WTC11 (cell line): ENCODE results near the gene CERS1.

Source experiments
- FOXP1 ChIP-seq: sonication (generic); formaldehyde crosslinking; IDR thresholded peaks from 2 replicates; pipeline ENCODE4 v1.8.0; 2022; ENCODE audit warnings: missing genetic modification reagents, mild to moderate bottlenecking, moderate library complexity, borderline replicate concordance
- ZNF317 ChIP-seq: sonication (generic); formaldehyde crosslinking; IDR thresholded peaks from 2 replicates; pipeline ENCODE4 v1.8.1; 2023; ENCODE audit warnings: low read depth, mild to moderate bottlenecking, moderate library complexity, missing genetic modification reagents, borderline replicate concordance
- TF ChIP-seq, protein P1 (sequence below): fragments of 200-600 bp; IDR thresholded peaks from 2 replicates; pipeline ENCODE4 v1.8.0; 2022; ENCODE audit warnings: antibody characterized with exemption

DNA sequence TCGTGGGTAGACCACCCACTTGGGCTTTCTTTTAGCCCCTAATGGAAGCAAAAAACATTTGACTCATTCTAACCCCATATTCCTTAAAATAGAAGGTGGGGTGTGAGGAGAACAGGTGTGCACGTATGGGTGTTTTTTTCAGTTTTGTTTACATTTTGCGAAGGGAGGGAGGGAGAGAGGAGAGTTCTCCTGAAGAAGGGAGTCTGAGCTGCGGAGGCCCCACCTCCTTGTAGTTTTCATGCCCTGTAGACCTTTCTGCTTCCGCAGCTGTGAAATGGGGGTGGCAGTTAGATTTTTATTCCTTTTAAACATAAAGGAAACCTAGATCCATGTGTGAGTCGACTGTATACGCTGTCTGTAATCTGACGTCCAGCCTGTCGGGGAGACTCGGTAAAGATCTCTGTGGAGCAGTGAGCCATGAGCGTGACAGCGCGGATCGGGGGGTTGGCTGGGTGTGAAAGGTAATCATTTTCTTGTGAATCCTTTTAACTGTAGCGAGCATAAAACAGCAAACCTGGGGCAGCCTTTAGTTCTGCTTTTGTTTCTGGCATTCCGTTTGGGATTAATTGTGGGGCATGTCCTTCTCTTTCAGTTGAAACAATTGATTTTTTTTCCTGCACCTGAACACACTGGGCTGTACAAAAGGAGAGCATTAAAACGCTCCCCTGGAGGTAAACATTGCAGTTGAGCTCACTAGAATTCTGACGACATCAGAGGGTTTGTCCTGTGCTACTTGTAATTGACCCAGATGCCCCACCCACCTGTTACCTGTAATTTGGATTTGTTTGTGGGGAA, 61.9 kb downstream of the CERS1 start:
- TF ChIP-seq, protein P1, sequence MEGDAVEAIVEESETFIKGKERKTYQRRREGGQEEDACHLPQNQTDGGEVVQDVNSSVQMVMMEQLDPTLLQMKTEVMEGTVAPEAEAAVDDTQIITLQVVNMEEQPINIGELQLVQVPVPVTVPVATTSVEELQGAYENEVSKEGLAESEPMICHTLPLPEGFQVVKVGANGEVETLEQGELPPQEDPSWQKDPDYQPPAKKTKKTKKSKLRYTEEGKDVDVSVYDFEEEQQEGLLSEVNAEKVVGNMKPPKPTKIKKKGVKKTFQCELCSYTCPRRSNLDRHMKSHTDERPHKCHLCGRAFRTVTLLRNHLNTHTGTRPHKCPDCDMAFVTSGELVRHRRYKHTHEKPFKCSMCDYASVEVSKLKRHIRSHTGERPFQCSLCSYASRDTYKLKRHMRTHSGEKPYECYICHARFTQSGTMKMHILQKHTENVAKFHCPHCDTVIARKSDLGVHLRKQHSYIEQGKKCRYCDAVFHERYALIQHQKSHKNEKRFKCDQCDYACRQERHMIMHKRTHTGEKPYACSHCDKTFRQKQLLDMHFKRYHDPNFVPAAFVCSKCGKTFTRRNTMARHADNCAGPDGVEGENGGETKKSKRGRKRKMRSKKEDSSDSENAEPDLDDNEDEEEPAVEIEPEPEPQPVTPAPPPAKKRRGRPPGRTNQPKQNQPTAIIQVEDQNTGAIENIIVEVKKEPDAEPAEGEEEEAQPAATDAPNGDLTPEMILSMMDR, result no peak
- no peak for TF ChIP-seq ZNF317 (CRISPR knock-in tag)
- TF ChIP-seq FOXP1 (CRISPR knock-in tag), result no peak
